Prostate gland (tissue), 2 donors: Measurements from ENCODE around the gene PAK1.

ENCODE experiments used
- POLR2A ChIP-seq: fragments of 450-650 bp; IDR thresholded peaks from one replicate; pipeline ENCODE4 v1.6.1; 2016; ENCODE audit warnings: antibody characterized with exemption, mild to moderate bottlenecking
- POLR2AphosphoS5 ChIP-seq: sonication (generic); formaldehyde crosslinking; IDR thresholded peaks from one replicate; pipeline ENCODE4 v1.6.1; 2017; ENCODE audit warnings: antibody characterized with exemption
- TF ChIP-seq, protein P1 (sequence below), 4 experiments: fragments of 200-600 bp in 2 of 4; fragments of 450-650 bp in 2 of 4; sonication (generic) in 2 of 4; IDR thresholded peaks; 1 replicate in 3 of 4; 2 replicates in 1 of 4; pipeline ENCODE4 v1.5.1; 2016 to 2019; ENCODE audit warnings: antibody characterized with exemption in 4 of 4, mild to moderate bottlenecking in 2 of 4, moderate library complexity in 2 of 4

- TF ChIP-seq, protein P1, sequence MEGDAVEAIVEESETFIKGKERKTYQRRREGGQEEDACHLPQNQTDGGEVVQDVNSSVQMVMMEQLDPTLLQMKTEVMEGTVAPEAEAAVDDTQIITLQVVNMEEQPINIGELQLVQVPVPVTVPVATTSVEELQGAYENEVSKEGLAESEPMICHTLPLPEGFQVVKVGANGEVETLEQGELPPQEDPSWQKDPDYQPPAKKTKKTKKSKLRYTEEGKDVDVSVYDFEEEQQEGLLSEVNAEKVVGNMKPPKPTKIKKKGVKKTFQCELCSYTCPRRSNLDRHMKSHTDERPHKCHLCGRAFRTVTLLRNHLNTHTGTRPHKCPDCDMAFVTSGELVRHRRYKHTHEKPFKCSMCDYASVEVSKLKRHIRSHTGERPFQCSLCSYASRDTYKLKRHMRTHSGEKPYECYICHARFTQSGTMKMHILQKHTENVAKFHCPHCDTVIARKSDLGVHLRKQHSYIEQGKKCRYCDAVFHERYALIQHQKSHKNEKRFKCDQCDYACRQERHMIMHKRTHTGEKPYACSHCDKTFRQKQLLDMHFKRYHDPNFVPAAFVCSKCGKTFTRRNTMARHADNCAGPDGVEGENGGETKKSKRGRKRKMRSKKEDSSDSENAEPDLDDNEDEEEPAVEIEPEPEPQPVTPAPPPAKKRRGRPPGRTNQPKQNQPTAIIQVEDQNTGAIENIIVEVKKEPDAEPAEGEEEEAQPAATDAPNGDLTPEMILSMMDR (IDR thresholded peaks at IDR 0.05) = no peak
- TF ChIP-seq POLR2A (no peak), POLR2AphosphoS5 (no peak)
These were observed 6.7 kb downstream of the PAK1 start for GRCh38 chr11:77467233-77467632.
